RWPE1 (cell line): ENCODE measurements around the gene LRRC10.
"Not testable (repeated sequence)": the region's sequence is repeated elsewhere in the genome, so short reads cannot be mapped to it uniquely, and the experiment has no call there.

Experiments used
- CTCF ChIA-PET: fragments of 350-600 bp; sonication (Branson Sonifier 250); formaldehyde crosslinking; extraction: SDS; loops from one replicate; lab custom pipeline; 2021; lab: Yijun Ruan, JAX
- POLR2A ChIA-PET: fragments of 400-600 bp; formaldehyde crosslinking; extraction: SDS; loops from one replicate; lab custom pipeline; 2020; ENCODE audit warnings: antibody characterized with exemption; ENCODE audit not compliant: low non-redundant PET; lab: Yijun Ruan, JAX
- DNase-seq: peaks from one replicate; pipeline ENCODE4 v3.0.0; 2012; ENCODE audit warnings: low spot score
- H3K27ac ChIP-seq: fragments of 450-650 bp; 2 replicates; pipeline ENCODE4 v1.5.1; 2017
- CTCF ChIP-seq: fragments of 450-650 bp; conservative IDR thresholded peaks from 2 replicates; pipeline ENCODE4 v1.5.1; 2017; ENCODE audit warnings: low read depth, mild to moderate bottlenecking

LRRC10 gene

DNA sequence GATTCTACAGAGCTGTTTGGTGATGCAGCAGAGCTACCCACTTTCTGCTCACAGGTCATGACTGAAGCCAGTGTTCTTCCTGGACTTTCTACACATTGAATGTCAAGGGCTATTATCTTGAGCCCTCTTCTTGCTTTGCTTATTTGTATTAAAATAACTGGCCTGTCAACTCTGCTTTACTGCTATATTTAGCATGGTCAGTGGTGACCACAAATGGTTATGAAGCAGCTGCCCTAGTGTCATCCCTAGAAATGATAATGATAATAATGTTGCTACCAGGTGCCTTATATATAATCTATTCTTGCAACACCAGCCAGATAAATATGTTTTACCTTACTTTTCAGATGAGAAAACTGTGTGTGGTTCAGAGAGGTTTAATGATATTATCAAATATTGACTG lies 2.6 kb upstream of the LRRC10 start:
- TF ChIP-seq CTCF = no peak
- ChIA-PET CTCF (no interaction called here), POLR2A (no interaction called here)
- no peak for DNase-seq
- H3K27ac ChIP-seq = no peak overlapping the region

- DNase-seq = no peak
- no peak overlapping the region for H3K27ac ChIP-seq
- CTCF ChIA-PET = interaction anchor here (0.5 to 1.0 kb wide), 3 partner anchors 10 to 39 kb away, joined by 3 to 5 read pairs (median 3); no protein-coding TSS in a partner anchor
- no peak for TF ChIP-seq CTCF
- POLR2A ChIA-PET = no interaction called here
Observed at GRCh38 chr12:69610126-69610525, 581 bp downstream of the LRRC10 start.

GRCh38 chr12:69608114-69608513 lies 2.6 kb downstream of the LRRC10 start:
- no peak overlapping the region for H3K27ac ChIP-seq
- ChIA-PET CTCF (interaction anchor here (0.7 to 0.8 kb wide), 2 partner anchors 15 to 694 kb away, joined by 4 read pairs; no protein-coding TSS in a partner anchor), POLR2A (no interaction called here)
- no peak for DNase-seq
- TF ChIP-seq CTCF = no peak

- DNase-seq, H3K27ac ChIP-seq, CTCF ChIA-PET, POLR2A ChIA-PET: not testable (repeated sequence)
Observed at GRCh38 chr12:69604275-69604674, 6.4 kb downstream of the LRRC10 start.

GRCh38 chr12:69603556-69603955 lies 7.2 kb downstream of the LRRC10 start:
- POLR2A ChIA-PET = not testable (repeated sequence)

DNA sequence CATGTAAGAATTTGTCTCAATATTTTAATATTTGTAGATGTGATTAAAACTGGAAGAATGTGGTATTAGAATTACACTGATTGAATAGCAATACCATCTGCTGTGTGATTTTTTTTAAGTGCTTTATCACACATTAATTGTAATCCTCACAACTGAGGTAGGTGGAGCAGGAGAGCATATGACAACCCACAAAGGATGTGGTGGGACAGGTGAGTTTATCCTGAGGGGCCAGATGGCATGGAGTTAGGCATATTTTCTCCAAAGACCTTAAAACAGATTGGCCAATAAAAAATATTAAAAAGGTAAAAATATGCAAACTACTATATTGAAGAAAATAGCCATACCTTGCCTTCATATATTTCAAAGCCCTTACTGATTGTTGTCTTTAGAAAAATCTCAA lies 7.8 kb downstream of the LRRC10 start:
- DNase-seq = no peak
- no peak for TF ChIP-seq CTCF
- ChIA-PET CTCF (no interaction called here), POLR2A (no interaction called here)
- H3K27ac ChIP-seq = no peak overlapping the region

More at GRCh38 chr12:69603556-69603955, 7.2 kb downstream of the LRRC10 start:
- H3K27ac ChIP-seq, CTCF ChIA-PET, DNase-seq: not testable (repeated sequence)

GRCh38 chr12:69601962-69602685 lies 8.6 kb downstream of the LRRC10 start:
- POLR2A ChIA-PET = no interaction called here
- no peak overlapping the region for H3K27ac ChIP-seq
- TF ChIP-seq CTCF = no peak
- DNase-seq = no peak
- CTCF ChIA-PET = no interaction called here
